Vagina (tissue), 2 donors: Measurements from ENCODE around the gene PLK5.

Experiments
- CTCF ChIP-seq, 3 experiments: fragments of 450-650 bp in 2 of 3; fragments of 200-600 bp in 1 of 3; sonication (generic) in 1 of 3; IDR thresholded peaks; one replicate each; pipeline ENCODE4 v1.5.1; 2017 to 2019; ENCODE audit warnings: antibody characterized with exemption in 3 of 3, mild to moderate bottlenecking in 2 of 3, moderate library complexity in 2 of 3
- POLR2AphosphoS5 ChIP-seq, 2 donors: sonication (generic); formaldehyde crosslinking; IDR thresholded peaks; one replicate each; pipeline ENCODE4 v1.9.0; 2017; ENCODE audit warnings: antibody characterized with exemption in 2 of 2, mild to moderate bottlenecking in 2 of 2, low read depth in 1 of 2; ENCODE audit not compliant: insufficient read depth in 1 of 2

GRCh38 chr19:1526066-1526778 is 2.3 kb downstream of the PLK5 start:
- no peak for TF ChIP-seq POLR2AphosphoS5 (IDR thresholded peaks at IDR 0.05; ENCODE audit: insufficient read depth in 1 of 2, low read depth in 1 of 2)
- no peak for TF ChIP-seq CTCF (IDR thresholded peaks at IDR 0.05)
